K562 (cell line): Measurements from ENCODE around the gene IQCM. TPM values are rescaled to one million over a fixed set of nuclear protein-coding genes. Genes with fewer than 3 reads are reported as not detected.

ENCODE experiments used
- ATAC-seq: fragments of 200-7000 bp; cut with Tn5 transposase; 3 replicates; pipeline ENCODE4 v1.9.1; 2020; ENCODE audit warnings: moderate library complexity
- BruUV-seq: library from RNA; stranded (reverse); fragments of 400-500 nt; replicated peaks from 2 replicates; lab custom pipeline; 2021; lab: Mats Ljungman, UMichigan
- CTCF ChIA-PET: fragments of 300-600 bp; formaldehyde crosslinking; extraction: SDS; loops from one replicate; lab custom pipeline; 2021; ENCODE audit warnings: low intra/inter-chr PET ratio; lab: Yijun Ruan, JAX
- POLR2A ChIA-PET: fragments of 300-600, 350-650 bp; sonication (Branson Sonifier 250); formaldehyde crosslinking; extraction: SDS; loops from one replicate; lab custom pipeline; 2021; ENCODE audit warnings: antibody characterized with exemption, inconsistent platforms; lab: Yijun Ruan, JAX
- DNase-seq, 4 experiments: peaks; one replicate each; pipeline versions ENCODE4 v3.0.0 to v3.0.0-alpha.2; 2011 to 2018; ENCODE audit warnings: low spot score in 3 of 4, mixed read lengths in 3 of 4; ENCODE audit errors: extremely low read depth in 1 of 4
- FAIRE-seq: peaks from 2 replicates; lab custom pipeline; 2011; peaks lifted over from hg19 to GRCh38; lab: Jason Lieb, UNC
- H2AFZ ChIP-seq: 2 replicates; pipeline ENCODE4 v1.6.0; 2011; ENCODE audit warnings: low read depth, low read length, control low read depth, inconsistent platforms
- H3K27ac ChIP-seq: fragments of 200-600 bp; 3 replicates; pipeline ENCODE4 v1.8.0; 2011; ENCODE audit warnings: low read depth, mild to moderate bottlenecking, control low read depth, inconsistent platforms, low read length, moderate library complexity, mixed read lengths; ENCODE audit errors: extremely low read depth
- H3K27me3 ChIP-seq, 2 experiments: fragments of 300-600 bp in 1 of 2; 2 replicates in 1 of 2; 3 replicates in 1 of 2; pipeline versions ENCODE4 v1.6.0 to v1.8.0; 2011; ENCODE audit warnings: inconsistent platforms in 2 of 2, low read length in 2 of 2, mild to moderate bottlenecking in 1 of 2, mixed read lengths in 1 of 2, moderate library complexity in 1 of 2; ENCODE audit not compliant: control insufficient read depth in 2 of 2, insufficient read depth in 2 of 2
- H3K36me3 ChIP-seq: fragments of 300-600 bp; 3 replicates; pipeline ENCODE4 v1.8.0; 2011; ENCODE audit warnings: mild to moderate bottlenecking, low read length, inconsistent platforms; ENCODE audit not compliant: control insufficient read depth, insufficient read depth
- H3K4me1 ChIP-seq, 2 experiments: fragments of 200-600 bp in 1 of 2; replicated peaks in 1 of 2; 2 replicates in 1 of 2; 3 replicates in 1 of 2; pipeline versions ENCODE4 v1.5.1 to v1.8.0; 2011; ENCODE audit warnings: inconsistent platforms in 2 of 2, low read length in 2 of 2, mild to moderate bottlenecking in 1 of 2, mixed read lengths in 1 of 2, moderate library complexity in 1 of 2; ENCODE audit not compliant: control insufficient read depth in 2 of 2, insufficient read depth in 2 of 2
- H3K4me2 ChIP-seq: 2 replicates; pipeline ENCODE4 v1.6.1; 2011; ENCODE audit warnings: low read length, control low read depth, inconsistent platforms, mixed read lengths; ENCODE audit not compliant: insufficient read depth
- H3K4me3 ChIP-seq: fragments of 200-600 bp; sonication (generic), shearing (Covaris generic); 2 replicates; pipeline ENCODE4 v1.5.1; 2016; ENCODE audit warnings: control low read depth, inconsistent platforms
- H3K79me2 ChIP-seq: fragments of 200-600 bp; 3 replicates; pipeline ENCODE4 v1.8.0; 2011; ENCODE audit warnings: low read length, inconsistent platforms; ENCODE audit not compliant: control insufficient read depth, insufficient read depth
- H3K9ac ChIP-seq, 2 experiments: 2 replicates each; pipeline versions ENCODE4 v1.6.0 to v1.6.1; 2011; ENCODE audit warnings: low read depth in 2 of 2, low read length in 2 of 2, control low read depth in 1 of 2, inconsistent platforms in 1 of 2, mild to moderate bottlenecking in 1 of 2, mixed read lengths in 1 of 2; ENCODE audit not compliant: insufficient read depth in 1 of 2
- H3K9me1 ChIP-seq: one replicate; pipeline ENCODE4 v1.6.0; 2011; ENCODE audit warnings: inconsistent platforms, mild to moderate bottlenecking, low read length, moderate library complexity; ENCODE audit not compliant: control insufficient read depth, insufficient read depth
- H3K9me3 ChIP-seq: replicated peaks from 2 replicates; pipeline ENCODE4 v1.5.1; 2011; ENCODE audit warnings: low read depth, low read length, inconsistent platforms; ENCODE audit not compliant: control insufficient read depth, insufficient read depth
- H4K20me1 ChIP-seq: replicated peaks from 2 replicates; pipeline ENCODE4 v1.6.1; 2011; ENCODE audit warnings: low read length, inconsistent platforms, mixed read lengths; ENCODE audit not compliant: control insufficient read depth, insufficient read depth
- ARID4B ChIP-seq: sonication (generic); formaldehyde crosslinking; IDR thresholded peaks from 2 replicates; pipeline ENCODE4 v1.8.0; 2022; ENCODE audit warnings: mild to moderate bottlenecking, missing genetic modification reagents
- DPF2 ChIP-seq: fragments of 450-650 bp; IDR thresholded peaks from 2 replicates; pipeline ENCODE4 v1.6.1; 2016
- ELF2 ChIP-seq: fragments of 250-450 bp; sonication (Bioruptor Pico); IDR thresholded peaks from 2 replicates; pipeline ENCODE4 v1.5.0; 2021; ENCODE audit warnings: mild to moderate bottlenecking
- ELF4 ChIP-seq: fragments of 450-650 bp; formaldehyde crosslinking; IDR thresholded peaks from 2 replicates; pipeline ENCODE4 v1.4.0; 2022; ENCODE audit warnings: missing genetic modification characterization
- EP400 ChIP-seq: fragments of 450-650 bp; IDR thresholded peaks from 2 replicates; pipeline ENCODE4 v1.6.1; 2017; ENCODE audit warnings: antibody characterized with exemption, mild to moderate bottlenecking, moderate library complexity
- ESRRA ChIP-seq: fragments of 450-650 bp; IDR thresholded peaks from 2 replicates; pipeline ENCODE4 v1.6.1; 2014; ENCODE audit warnings: low read depth, mild to moderate bottlenecking, moderate library complexity, borderline replicate concordance
- HDAC1 ChIP-seq, 2 experiments: fragments of 450-650 bp; IDR thresholded peaks; 2 replicates each; pipeline ENCODE4 v1.6.1; 2016 to 2017; ENCODE audit warnings: inconsistent platforms in 1 of 2, mild to moderate bottlenecking in 1 of 2, moderate library complexity in 1 of 2
- MEF2D ChIP-seq: conservative IDR thresholded peaks from 2 replicates; pipeline ENCODE4 v1.6.1; 2016; ENCODE audit warnings: low read depth, missing genetic modification characterization, missing compliant biosample characterization
- SMARCB1 ChIP-seq: IDR thresholded peaks from 2 replicates; pipeline ENCODE4 v1.6.1; 2011; ENCODE audit warnings: improper control_type of control experiment, low read depth; ENCODE audit not compliant: insufficient read length
- STAG1 ChIP-seq: sonication (generic); formaldehyde crosslinking; IDR thresholded peaks from 2 replicates; pipeline ENCODE4 v1.5.0; 2020; ENCODE audit warnings: missing genetic modification reagents, borderline replicate concordance
- ZNF212 ChIP-seq: fragments of 450-650 bp; formaldehyde crosslinking; IDR thresholded peaks from 2 replicates; pipeline ENCODE4 v1.4.0; 2020; ENCODE audit warnings: mild to moderate bottlenecking
- ZNF23 ChIP-seq: fragments of 250-450 bp; sonication (Bioruptor Pico); IDR thresholded peaks from 2 replicates; pipeline ENCODE4 v1.4.0; 2020; ENCODE audit warnings: mild to moderate bottlenecking
- ZNF384 ChIP-seq: IDR thresholded peaks from 2 replicates; pipeline ENCODE4 v1.6.1; 2012; ENCODE audit warnings: low read depth, low read length, improper control_type of control experiment
- WGBS: fragments of 100-300 bp; shearing (Covaris generic); methylation state at CpG from one replicate; pipeline ENCODE4 v1.1.6; 2016; ENCODE audit warnings: low coverage, mixed read lengths; ENCODE audit not compliant: insufficient coverage; ENCODE audit errors: missing lambda C conversion rate; 5-methylcytosine and 5-hydroxymethylcytosine counted together
- in situ Hi-C: fragments of 300-500 bp; cut with MboI; formaldehyde crosslinking; loops from 4 replicates; pipeline ENCODE4 v1.15.0; 2018; ENCODE audit warnings: inconsistent platforms, mixed read lengths
- intact Hi-C: fragments of 100-400 bp; cut with micrococcal nuclease; formaldehyde crosslinking; loops from 2 replicates; pipeline ENCODE4 v1.14.2; 2022
- polyA plus RNA-seq, 8 experiments: library from polyadenylated mRNA; depleted of rRNA in 4 of 8; stranded (reverse) in 5 of 8; unstranded in 3 of 8; fragments of >200 nt; fragmentation: Nextera tagmentation in 2 of 8; fragmentation: Illumina TruSeq in 1 of 8; extraction: Ambion mirVana in 2 of 8; extraction: Trizol in 1 of 8; gene quantifications; 2 replicates each; pipeline versions ENCODE4 v1.2.1 to v1.2.3, GENCODE V29; 2011 to 2014; ENCODE audit warnings: inconsistent platforms in 1 of 8, missing spikeins in 1 of 8
- total RNA-seq, 7 experiments: library from RNA; depleted of rRNA in 6 of 7; stranded (reverse); fragments of >200 nt in 6 of 7; fragmentation: Illumina TruSeq in 2 of 7; extraction: Trizol in 2 of 7; gene quantifications; 2 replicates each; pipeline versions ENCODE4 v1.2.1 to v1.2.3, GENCODE V29; 2011 to 2021; ENCODE audit warnings: low replicate concordance in 1 of 7

IQCM gene
- total and polyA plus RNA-seq, 9 of the 15 experiments (the other 6 are each of a cell fraction or from before 2014, with no cell fraction given) = not detected

GRCh38 chr4:149735796-149736195 lies 79.8 kb downstream of the IQCM start:
- POLR2A ChIA-PET = no interaction called here
- no peak for FAIRE-seq
- CTCF ChIA-PET = no interaction called here
- H3K36me3 ChIP-seq = no peaks in the 10 kb centered on the region
- BruUV-seq = no TSS peak
- H3K9me3 ChIP-seq = peaks cover 3% of the 10 kb centered on the region; the same call in 1 of the 2 replicates
- no peaks in the 10 kb centered on the region for H3K27me3 ChIP-seq
- H3K4me3 ChIP-seq = no peak overlapping the region
- TF ChIP-seq HDAC1 (IDR thresholded peaks at IDR 0.05) (no peak), ZNF23 (no peak), ZNF212 (CRISPR knock-in tag) (no peak), SMARCB1 (no peak), ESRRA (no peak), STAG1 (CRISPR knock-in tag) (no peak), ZNF384 (no peak), ELF4 (no peak), EP400 (no peak), DPF2 (no peak), ARID4B (CRISPR knock-in tag) (no peak), MEF2D (no peak), ELF2 (CRISPR knock-in tag) (no peak)
- TF ChIP-seq, all 486 proteins: peak for 0
- Histone ChIP-seq H3K79me2 (no peaks in the 10 kb centered on the region), H2AFZ (no peak overlapping the region), H3K4me2 (no peak overlapping the region), H3K27ac (no peak overlapping the region), H3K9me1 (no peaks in the 10 kb centered on the region), H4K20me1 (no peaks in the 10 kb centered on the region), H3K4me1 (no peaks in the 10 kb centered on the region), H3K9ac (no peak overlapping the region)
- 0% methylated on average over 3 of the region's 3 CpGs for WGBS
- intact Hi-C loops = no loop called here
- no peak for ATAC-seq
- DNase-seq = no peak
- in situ Hi-C loops = no loop called here
